Liver (tissue), 3 donors: ENCODE results near the gene BTRC.

Source experiments
- CTCF ChIP-seq: fragments of 150-350 bp; IDR thresholded peaks from 2 replicates; pipeline ENCODE4 v1.5.1; 2017; ENCODE audit warnings: improper control_type of control experiment, low read depth, low read length; ENCODE audit not compliant: missing input control
- RAD21 ChIP-seq, 2 donors: IDR thresholded peaks; 2 replicates each; pipeline ENCODE4 v1.6.1; 2016; ENCODE audit warnings: antibody characterized with exemption in 2 of 2, mild to moderate bottlenecking in 2 of 2
- ZBTB33 ChIP-seq: IDR thresholded peaks from 2 replicates; pipeline ENCODE4 v1.6.1; 2016; ENCODE audit warnings: antibody characterized with exemption
- donor health status: healthy.
- donor health status: healthy.

- no peak for TF ChIP-seq ZBTB33
- TF ChIP-seq CTCF = no peak
- TF ChIP-seq RAD21 (IDR thresholded peaks at IDR 0.05) = no peak
These were observed 34.6 kb upstream of the BTRC start for GRCh38 chr10:101319241-101319915.
